Mucosa of descending colon (tissue), 3 donors: ENCODE results near the gene CHIT1. TPM values are rescaled to one million over a fixed set of nuclear protein-coding genes. Genes with fewer than 3 reads are reported as not detected.
"Not testable (repeated sequence)": the region's sequence is repeated elsewhere in the genome, so short reads cannot be mapped to it uniquely, and the experiment has no call there.

Source experiments
- ATAC-seq: fragments of 200-7000 bp; cut with Tn5 transposase; one replicate; pipeline ENCODE4 v1.9.1; 2020; ENCODE audit warnings: mild to moderate bottlenecking, moderate library complexity
- DNase-seq, 3 donors: peaks; one replicate each; pipeline ENCODE4 v3.0.0-alpha.2; 2020
- H3K36me3 ChIP-seq: fragments of 200-600 bp; one replicate; pipeline ENCODE4 v1.8.0; 2021; ENCODE audit warnings: low read depth, mild to moderate bottlenecking
- H3K4me1 ChIP-seq: fragments of 200-600 bp; one replicate; pipeline ENCODE4 v1.8.0; 2021; ENCODE audit warnings: low read depth, mild to moderate bottlenecking
- H3K4me3 ChIP-seq: fragments of 200-600 bp; one replicate; pipeline ENCODE4 v1.8.0; 2021; ENCODE audit warnings: mild to moderate bottlenecking
- H3K9me3 ChIP-seq: fragments of 200-600 bp; one replicate; pipeline ENCODE4 v1.8.0; 2021; ENCODE audit warnings: mild to moderate bottlenecking
- CTCF ChIP-seq: fragments of 200-600 bp; IDR thresholded peaks from one replicate; pipeline ENCODE4 v1.8.0; 2022; ENCODE audit warnings: antibody characterized with exemption, mild to moderate bottlenecking
- intact Hi-C, 2 donors: fragments of 100-400 bp; cut with DNase I in 1 of 2; cut with micrococcal nuclease in 1 of 2; formaldehyde crosslinking; loops; one replicate each; pipeline versions ENCODE4 v1.11.0 to v1.11.1; 2022; cut with DNase I, micrococcal nuclease
- total RNA-seq, 3 donors: library from RNA; stranded (reverse); fragmentation: NEBNext Ultra II Directional in 2 of 3; extraction: Animal tissue kit (Norgen Biotek cat#: 25700) in 2 of 3; gene quantifications; one replicate each; pipeline versions ENCODE4 v1.2.1 to v1.2.4, GENCODE V29; 2021 to 2023
- donor health status: DM: no; HTN: no; CAD: no; lungs with moderate emphysema.
- donor health status: DM: no; HTN: no; CAD: no.
- donor health status: DM: no; HTN: yes; CAD: no.

The CHIT1 gene
- total RNA-seq, 3 donors from 2014 or later, result 0.13 to 0.96 TPM; not detected in 1

- Histone ChIP-seq H3K36me3 (no peaks in the 10 kb centered on the region), H3K4me1 (no peaks in the 10 kb centered on the region), H3K9me3 (no peaks in the 10 kb centered on the region), H3K4me3 (no peak overlapping the region)
- TF ChIP-seq CTCF, result no peak
- DNase-seq (no peak), ATAC-seq (no peak)
- intact Hi-C loops, result no loop called here
Observed at GRCh38 chr1:203244776-203245175, 15.3 kb upstream of the CHIT1 start.

GRCh38 chr1:203241708-203242107 lies 12.2 kb upstream of the CHIT1 start:
- DNase-seq, H3K9me3 ChIP-seq, intact Hi-C loops, H3K36me3 ChIP-seq, ATAC-seq, H3K4me1 ChIP-seq, H3K4me3 ChIP-seq: not testable (repeated sequence)

GRCh38 chr1:203239526-203240305 lies 10.2 kb upstream of the CHIT1 start:
- TF ChIP-seq CTCF, result no peak
- no peak overlapping the region for H3K4me3 ChIP-seq
- H3K9me3 ChIP-seq, result peaks cover 15% of the 10 kb centered on the region
- H3K4me1 ChIP-seq, result no peaks in the 10 kb centered on the region
- ATAC-seq, result no peak
- no peak for DNase-seq
- H3K36me3 ChIP-seq, result no peaks in the 10 kb centered on the region
- intact Hi-C loops, result no loop called here

GRCh38 chr1:203239081-203239480 lies 9.6 kb upstream of the CHIT1 start:
- no peak for TF ChIP-seq CTCF
- ATAC-seq (no peak), DNase-seq (no peak)
- Histone ChIP-seq H3K36me3 (no peaks in the 10 kb centered on the region), H3K9me3 (peaks cover 18% of the 10 kb centered on the region), H3K4me3 (no peak overlapping the region), H3K4me1 (no peaks in the 10 kb centered on the region)
- intact Hi-C loops, result no loop called here

GRCh38 chr1:203238535-203238934 lies 9.1 kb upstream of the CHIT1 start:
- DNase-seq, result no peak
- H3K36me3 ChIP-seq, result no peaks in the 10 kb centered on the region
- H3K4me1 ChIP-seq, result no peaks in the 10 kb centered on the region
- intact Hi-C loops, result no loop called here
- peaks cover 18% of the 10 kb centered on the region for H3K9me3 ChIP-seq
- no peak for ATAC-seq
- H3K4me3 ChIP-seq, result no peak overlapping the region
- TF ChIP-seq CTCF, result no peak

- DNase-seq, H3K4me3 ChIP-seq, H3K4me1 ChIP-seq, H3K36me3 ChIP-seq, ATAC-seq, intact Hi-C loops: not testable (repeated sequence)
- peaks cover 18% of the 10 kb centered on the region for H3K9me3 ChIP-seq
Observed at GRCh38 chr1:203234901-203235300, 5.4 kb upstream of the CHIT1 start.

- no peaks in the 10 kb centered on the region for H3K9me3 ChIP-seq
- no peak for ATAC-seq
- no peaks in the 10 kb centered on the region for H3K4me1 ChIP-seq
- no peak for DNase-seq
- intact Hi-C loops, result no loop called here
- no peak overlapping the region for H3K4me3 ChIP-seq
- TF ChIP-seq CTCF, result no peak
- H3K36me3 ChIP-seq, result no peaks in the 10 kb centered on the region
Observed at GRCh38 chr1:203228670-203229069, 803 bp downstream of the CHIT1 start.
